B cell (primary cell): ENCODE measurements around the gene IQCK.

ENCODE experiments used
- EZH2 ChIP-seq: IDR thresholded peaks from 2 replicates; pipeline ENCODE4 v1.6.1; 2012; ENCODE audit warnings: borderline replicate concordance, low read depth, mild to moderate bottlenecking, moderate library complexity, low read length; ENCODE audit not compliant: insufficient read depth, poor library complexity, severe bottlenecking
- TF ChIP-seq, protein P1 (sequence below): fragments of 200-600 bp; IDR thresholded peaks from one replicate; pipeline ENCODE4 v1.8.0; 2022; ENCODE audit warnings: antibody characterized with exemption, mild to moderate bottlenecking

DNA sequence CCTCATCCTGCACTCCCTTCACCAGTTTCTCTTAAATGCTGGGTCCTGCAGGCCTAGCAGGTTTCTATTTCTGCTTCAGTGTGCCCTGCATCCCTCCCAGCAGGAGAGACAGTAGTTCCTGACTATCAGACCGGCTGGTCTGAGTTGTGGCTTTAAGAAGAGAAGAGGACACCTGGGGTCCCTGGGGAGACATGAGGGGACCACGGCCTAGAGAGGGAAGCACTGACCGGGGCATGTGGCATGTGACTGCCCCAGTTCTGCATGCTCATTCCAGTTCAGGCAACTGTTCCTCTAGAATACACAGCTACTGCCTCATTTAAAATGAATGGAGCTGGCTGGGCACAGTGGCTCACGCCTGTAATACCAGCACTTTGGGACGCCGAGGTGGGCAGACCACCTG, 105.3 kb downstream of the IQCK start:
- TF ChIP-seq, protein P1, sequence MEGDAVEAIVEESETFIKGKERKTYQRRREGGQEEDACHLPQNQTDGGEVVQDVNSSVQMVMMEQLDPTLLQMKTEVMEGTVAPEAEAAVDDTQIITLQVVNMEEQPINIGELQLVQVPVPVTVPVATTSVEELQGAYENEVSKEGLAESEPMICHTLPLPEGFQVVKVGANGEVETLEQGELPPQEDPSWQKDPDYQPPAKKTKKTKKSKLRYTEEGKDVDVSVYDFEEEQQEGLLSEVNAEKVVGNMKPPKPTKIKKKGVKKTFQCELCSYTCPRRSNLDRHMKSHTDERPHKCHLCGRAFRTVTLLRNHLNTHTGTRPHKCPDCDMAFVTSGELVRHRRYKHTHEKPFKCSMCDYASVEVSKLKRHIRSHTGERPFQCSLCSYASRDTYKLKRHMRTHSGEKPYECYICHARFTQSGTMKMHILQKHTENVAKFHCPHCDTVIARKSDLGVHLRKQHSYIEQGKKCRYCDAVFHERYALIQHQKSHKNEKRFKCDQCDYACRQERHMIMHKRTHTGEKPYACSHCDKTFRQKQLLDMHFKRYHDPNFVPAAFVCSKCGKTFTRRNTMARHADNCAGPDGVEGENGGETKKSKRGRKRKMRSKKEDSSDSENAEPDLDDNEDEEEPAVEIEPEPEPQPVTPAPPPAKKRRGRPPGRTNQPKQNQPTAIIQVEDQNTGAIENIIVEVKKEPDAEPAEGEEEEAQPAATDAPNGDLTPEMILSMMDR: no peak
- no peak for TF ChIP-seq EZH2
